ENCODE data around the gene LRP4. TPM values are rescaled to one million over a fixed set of nuclear protein-coding genes. Genes with fewer than 3 reads are reported as not detected.

Gene LRP4
- total RNA-seq, 2 donors from 2014 or later = 22.5 to 29.6 TPM

DNA sequence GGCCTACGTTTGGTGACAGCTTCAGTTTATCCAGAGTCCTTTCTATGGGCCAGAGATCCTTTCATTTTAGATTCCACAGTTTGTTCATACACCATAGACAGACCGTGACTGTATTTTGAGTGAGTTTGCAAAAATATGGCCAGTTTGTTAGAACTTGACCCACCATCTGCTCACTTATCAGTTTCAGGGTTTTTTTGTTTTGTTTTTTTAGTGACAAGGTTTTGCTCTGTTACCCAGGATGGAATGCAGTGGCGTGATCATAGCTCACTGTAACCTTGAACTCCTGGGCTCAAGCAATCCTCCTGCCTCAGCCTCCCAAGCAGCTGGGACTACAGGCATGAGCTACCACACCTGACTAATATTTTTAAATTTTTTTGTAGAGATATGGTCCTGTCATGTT is 63.2 kb downstream of the LRP4 start:
- no peaks in the 10 kb centered on the region for H3K27me3 ChIP-seq
- TF ChIP-seq, protein P1, sequence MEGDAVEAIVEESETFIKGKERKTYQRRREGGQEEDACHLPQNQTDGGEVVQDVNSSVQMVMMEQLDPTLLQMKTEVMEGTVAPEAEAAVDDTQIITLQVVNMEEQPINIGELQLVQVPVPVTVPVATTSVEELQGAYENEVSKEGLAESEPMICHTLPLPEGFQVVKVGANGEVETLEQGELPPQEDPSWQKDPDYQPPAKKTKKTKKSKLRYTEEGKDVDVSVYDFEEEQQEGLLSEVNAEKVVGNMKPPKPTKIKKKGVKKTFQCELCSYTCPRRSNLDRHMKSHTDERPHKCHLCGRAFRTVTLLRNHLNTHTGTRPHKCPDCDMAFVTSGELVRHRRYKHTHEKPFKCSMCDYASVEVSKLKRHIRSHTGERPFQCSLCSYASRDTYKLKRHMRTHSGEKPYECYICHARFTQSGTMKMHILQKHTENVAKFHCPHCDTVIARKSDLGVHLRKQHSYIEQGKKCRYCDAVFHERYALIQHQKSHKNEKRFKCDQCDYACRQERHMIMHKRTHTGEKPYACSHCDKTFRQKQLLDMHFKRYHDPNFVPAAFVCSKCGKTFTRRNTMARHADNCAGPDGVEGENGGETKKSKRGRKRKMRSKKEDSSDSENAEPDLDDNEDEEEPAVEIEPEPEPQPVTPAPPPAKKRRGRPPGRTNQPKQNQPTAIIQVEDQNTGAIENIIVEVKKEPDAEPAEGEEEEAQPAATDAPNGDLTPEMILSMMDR (IDR thresholded peaks at IDR 0.05) = no peak
- H3K36me3 ChIP-seq = peaks cover 12% of the 10 kb centered on the region
- DNase-seq (ENCODE audit: low spot score) = no peak
- no peaks in the 10 kb centered on the region for H3K4me1 ChIP-seq
- no peak overlapping the region for H3K27ac ChIP-seq
- no peaks in the 10 kb centered on the region for H3K9me3 ChIP-seq
- no peak overlapping the region for H3K4me3 ChIP-seq

DNA sequence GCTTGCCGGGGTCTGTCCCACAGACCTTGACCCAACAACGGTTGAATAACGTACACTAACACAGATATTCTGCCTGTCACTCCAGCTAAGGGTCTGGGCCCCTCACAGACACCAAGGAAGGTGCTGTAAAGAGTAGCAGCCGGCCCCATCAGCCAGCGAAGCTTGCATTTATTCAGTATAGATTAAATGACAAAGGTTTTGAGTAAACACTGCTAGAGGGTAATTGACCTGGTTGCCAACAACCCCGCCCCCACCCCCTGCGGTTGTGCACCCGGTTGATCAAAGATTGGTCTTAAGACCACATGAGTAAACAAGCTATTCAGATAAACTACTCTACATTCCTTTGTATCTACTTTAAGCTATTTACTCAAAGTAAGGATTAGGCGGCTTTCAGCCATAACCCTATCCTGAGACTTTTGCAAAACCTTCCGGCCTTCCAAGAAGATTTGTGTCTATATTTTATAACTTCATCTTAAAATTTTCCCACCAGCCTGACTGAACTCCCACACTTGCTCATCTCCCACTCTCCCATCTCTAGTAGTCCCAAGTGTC is 67.4 kb downstream of the LRP4 start:
- H3K27ac ChIP-seq = no peak overlapping the region
- TF ChIP-seq, protein P1 (IDR thresholded peaks at IDR 0.05) = no peak

DNA sequence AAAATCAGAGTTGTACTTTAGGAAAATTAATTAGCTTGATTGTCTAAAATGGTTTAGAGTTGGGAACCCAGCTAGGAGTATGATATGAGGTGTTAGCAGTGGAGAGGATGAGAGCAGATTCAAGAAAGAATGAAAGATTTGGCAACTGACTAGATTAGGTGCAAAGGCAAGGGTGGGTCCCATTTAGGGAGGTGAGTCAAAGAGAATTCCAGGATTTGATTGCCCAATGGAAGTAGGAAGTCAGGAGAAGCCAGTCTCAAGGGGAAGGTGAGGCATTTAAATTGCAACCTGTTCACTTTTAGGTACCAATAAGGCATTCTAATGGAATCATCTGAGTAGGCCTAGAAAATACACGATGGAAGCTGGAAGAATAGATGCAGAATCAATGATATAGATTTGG is 68.7 kb downstream of the LRP4 start:
- peaks cover 0 to 13% of the 10 kb centered on the region in 2 donors for H3K4me1 ChIP-seq
- H3K27ac ChIP-seq = no peak overlapping the region
- no peaks in the 10 kb centered on the region for H3K9me3 ChIP-seq
- TF ChIP-seq, protein P1 (IDR thresholded peaks at IDR 0.05) = no peak
- no peaks in the 10 kb centered on the region for H3K36me3 ChIP-seq
- DNase-seq (ENCODE audit: low spot score) = no peak
- H3K27me3 ChIP-seq = no peaks in the 10 kb centered on the region
- H3K4me3 ChIP-seq = no peak overlapping the region

More for the DNA sequence above, 67.4 kb downstream of the LRP4 start:
- no peak overlapping the region for H3K4me3 ChIP-seq
- H3K9me3 ChIP-seq = no peaks in the 10 kb centered on the region
- H3K4me1 ChIP-seq = peaks cover 0 to 4% of the 10 kb centered on the region in 2 donors
- H3K27me3 ChIP-seq = no peaks in the 10 kb centered on the region
- H3K36me3 ChIP-seq = no peaks in the 10 kb centered on the region
- no peak for DNase-seq (ENCODE audit: low spot score)

DNA sequence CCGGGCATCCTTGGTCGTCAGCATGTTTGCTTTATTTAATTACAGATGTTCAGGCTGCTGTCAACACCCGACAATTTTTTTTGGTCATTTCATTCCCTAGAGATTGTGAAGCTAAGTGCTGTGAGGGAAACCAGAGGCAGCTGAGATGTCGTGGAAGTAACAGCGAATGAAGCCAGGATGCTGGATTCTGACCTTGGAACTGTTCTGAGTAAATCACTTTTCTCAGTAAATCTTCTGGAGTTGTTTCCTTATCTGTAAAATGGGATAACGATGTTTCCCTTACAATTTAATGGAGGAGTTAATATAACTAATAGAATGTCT is 71.9 kb downstream of the LRP4 start:
- TF ChIP-seq, protein P1 (IDR thresholded peaks at IDR 0.05) = no peak
- Histone ChIP-seq H3K36me3 (no peaks in the 10 kb centered on the region), H3K4me1 (peaks cover 0 to 15% of the 10 kb centered on the region in 2 donors), H3K27ac (peak overlapping the region in 1 of 2 donors; percentile 84), H3K9me3 (no peaks in the 10 kb centered on the region), H3K4me3 (peak overlapping the region; percentile 90 to 96), H3K27me3 (no peaks in the 10 kb centered on the region)
- DNase-seq (ENCODE audit: low spot score) = no peak

DNA sequence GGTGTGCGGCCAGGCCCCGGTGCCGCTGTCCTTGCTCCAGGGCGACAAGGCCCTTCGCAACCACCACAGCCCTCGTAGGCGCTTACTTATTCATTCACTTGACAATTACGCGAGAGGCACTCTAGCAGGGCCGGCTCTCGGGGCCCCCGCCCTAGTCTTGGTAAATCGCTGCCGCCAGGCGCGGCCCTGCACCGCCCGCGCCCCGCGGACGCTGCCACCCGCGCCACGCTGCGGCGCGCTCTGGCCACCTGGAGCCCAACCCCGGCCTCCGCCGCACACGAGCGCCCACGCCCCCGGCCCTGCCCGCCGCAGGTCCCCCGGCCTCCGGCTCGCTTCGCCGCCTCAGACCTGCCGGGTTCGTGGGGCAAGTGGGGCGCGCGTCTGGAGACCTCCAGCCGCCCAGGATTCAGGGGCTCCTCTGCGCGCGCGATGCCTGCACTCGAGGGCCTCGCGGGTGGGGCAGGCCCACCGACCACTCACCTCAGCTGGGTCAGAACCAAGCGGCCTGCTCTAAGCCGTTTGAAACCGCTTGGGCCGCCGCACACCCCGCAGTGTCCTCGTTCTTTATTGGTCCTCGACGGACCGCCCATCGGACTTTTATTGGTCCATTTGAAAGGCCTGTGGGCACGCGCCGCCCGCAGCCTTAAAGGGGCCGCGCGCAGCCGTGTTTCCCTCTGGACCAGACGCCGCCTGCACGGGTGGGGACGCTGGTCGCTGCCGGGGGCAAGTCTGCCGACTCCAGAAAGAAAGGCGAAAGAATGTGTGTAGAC is 72.4 kb downstream of the LRP4 start, which contains the start of gene CKAP5:
Gene CKAP5, minus strand, starts transcription at position 541 of the 770 bp plus-strand sequence. CDS start 25,049 bp downstream, outside the sequence.
- TF ChIP-seq, protein P1 (IDR thresholded peaks at IDR 0.05) = no peak
- DNase-seq (ENCODE audit: low spot score) = peak; percentile 94

More for the DNA sequence above, 72.4 kb downstream of the LRP4 start, which contains the start of gene CKAP5:
- H3K27me3 ChIP-seq = no peaks in the 10 kb centered on the region
- H3K9me3 ChIP-seq = no peaks in the 10 kb centered on the region
- H3K4me1 ChIP-seq = peaks cover 0 to 21% of the 10 kb centered on the region in 2 donors
- H3K36me3 ChIP-seq = no peaks in the 10 kb centered on the region
- H3K27ac ChIP-seq = peak within 1 kb of the TSS; percentile 78 to 84
- peak within 1 kb of the TSS; percentile 90 to 96 for H3K4me3 ChIP-seq

Data from right atrium auricular region (tissue), 2 donors.